ENCODE results near the gene ACKR1.

ACKR1 gene

DNA sequence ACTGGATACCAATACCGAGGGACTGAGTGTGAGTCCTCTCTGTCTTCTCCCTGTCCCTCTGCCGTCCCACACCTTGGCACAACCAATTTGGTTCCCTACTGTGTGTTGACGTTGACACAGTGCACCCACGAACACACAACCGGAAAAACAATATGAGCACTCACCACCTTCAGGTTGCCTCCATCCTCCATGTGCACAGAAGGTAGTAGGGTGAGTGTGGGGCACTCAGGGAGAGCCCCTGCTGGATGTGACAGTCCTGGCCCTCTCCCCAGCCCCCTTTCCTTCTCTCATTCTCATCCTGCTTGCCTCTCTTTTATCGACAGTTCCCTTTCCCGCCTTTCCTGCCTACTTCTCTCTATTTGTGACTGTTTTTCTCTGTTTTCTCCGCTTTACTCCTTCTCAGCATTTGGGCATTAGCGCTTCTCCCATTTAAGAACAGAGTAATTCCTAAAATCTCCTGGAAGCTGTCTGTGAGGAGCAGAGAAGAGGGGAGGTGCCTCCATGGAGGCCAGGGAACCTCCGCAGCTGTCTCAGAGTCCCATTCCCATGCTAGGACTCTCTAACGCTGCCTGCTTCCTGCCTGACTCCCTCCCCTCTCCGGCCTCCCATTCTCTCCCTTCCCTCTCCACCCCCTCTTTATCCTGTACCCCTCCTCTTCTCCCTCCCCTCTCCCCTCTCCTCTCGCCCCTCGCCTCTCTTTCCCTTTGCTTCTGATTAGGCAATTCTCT is 16.9 kb upstream of the ACKR1 start:
- no peak for DNase-seq

DNA sequence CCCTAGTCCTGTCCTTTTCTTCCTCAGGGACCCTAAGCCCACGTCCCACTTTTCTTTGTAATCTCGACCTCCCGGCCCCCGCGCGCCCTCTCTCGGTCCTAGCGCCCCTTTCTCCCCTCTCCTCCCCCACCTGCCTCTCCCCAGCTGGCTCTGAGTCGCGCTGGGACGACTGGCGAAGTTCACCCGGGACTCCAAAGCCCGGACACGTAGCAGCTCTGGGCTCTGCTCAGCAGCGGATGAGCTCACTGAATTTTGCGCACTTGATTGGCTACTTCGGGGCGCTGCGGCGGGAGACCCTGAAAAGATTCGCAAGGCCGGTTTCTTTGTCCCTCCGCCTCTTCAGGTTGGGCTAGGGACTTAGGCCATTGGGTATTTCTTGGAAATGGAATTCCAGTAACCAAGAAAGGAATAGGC is 16.3 kb upstream of the ACKR1 start:
- DNase-seq: no peak

DNA sequence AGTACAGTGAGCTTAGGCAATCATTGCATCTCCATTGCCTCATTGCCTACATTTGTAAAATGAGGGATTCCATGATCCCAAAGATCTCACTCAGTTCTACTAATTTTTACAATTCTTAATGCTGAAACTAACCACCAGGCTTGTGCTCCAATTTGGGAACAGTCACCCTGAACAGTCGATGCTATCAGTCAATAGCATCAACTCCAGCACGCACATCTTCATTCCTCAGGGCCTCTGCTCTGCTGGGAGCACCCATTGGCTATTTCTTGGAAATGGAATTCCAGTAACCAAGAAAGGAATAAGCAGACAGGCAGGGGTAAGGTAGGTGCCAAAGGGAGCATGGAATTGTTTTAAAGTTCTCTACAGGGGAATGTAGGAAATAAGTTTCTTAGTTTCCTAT is 14.2 kb upstream of the ACKR1 start:
- no peak for DNase-seq

DNA sequence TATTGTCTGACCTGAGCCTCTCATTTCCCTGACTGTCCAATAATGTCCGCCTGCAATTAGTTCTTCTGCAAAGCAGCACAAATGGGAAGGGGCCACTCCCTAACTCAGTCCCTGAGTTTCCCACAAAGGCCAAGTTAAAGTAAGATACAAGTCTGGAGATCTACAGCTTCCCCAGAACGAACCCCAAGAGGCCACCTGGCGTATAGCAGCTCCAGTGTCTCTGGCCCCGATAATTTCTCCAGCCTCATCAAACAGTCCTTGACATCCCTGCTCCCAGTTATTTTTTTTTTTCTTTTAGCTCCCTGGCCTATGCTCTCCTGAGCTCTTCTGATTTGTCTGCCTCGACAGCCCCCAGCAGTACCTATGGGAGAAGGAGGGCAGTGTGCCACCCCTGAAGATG is 8.1 kb upstream of the ACKR1 start:
- no peak for DNase-seq

DNA sequence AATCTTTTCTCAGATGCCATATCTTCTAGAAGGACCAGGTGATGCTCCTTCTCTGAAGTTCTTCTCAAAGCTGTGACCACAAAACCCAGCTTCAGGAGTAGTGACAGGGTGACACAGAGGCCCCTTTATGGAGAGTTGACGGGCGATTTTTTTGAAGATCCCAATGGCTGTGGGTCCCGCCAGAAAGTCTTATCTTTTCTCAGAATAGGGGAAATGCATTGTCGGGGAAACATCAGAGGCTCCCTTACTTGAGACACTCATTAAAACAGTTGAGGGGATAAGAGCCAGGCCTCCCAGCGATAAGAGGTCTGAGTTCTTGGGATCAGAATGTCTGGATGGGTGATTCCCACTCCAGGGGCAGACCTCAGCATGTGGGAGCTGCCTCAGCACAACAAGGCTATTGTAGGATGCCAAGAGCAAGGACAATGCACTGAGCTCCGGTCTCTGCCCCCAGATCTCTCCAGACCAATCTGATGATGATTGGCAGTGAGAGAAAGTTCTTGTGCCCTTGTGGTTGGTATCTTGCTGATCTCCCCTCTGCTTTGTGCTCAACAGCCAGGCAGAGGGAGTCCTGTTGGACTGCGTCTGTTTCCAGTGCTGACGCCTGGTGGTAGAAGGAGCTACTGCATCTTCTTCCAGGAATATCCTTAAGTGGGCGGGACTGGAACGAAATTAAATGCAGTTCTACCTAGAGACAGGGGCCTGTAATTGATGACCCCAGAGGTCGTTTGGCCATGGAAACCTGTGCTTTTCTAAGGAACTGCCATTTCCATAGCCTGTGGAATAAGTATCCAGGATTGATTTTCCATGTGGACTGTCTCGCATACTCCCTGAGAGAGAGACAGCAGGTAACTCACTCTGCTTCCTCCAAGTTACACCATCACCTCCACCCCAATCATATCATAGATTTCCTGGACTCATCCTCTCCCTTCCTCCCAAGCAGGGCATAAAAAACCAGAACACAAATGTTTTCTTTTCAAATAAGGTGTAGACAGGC is 6.8 kb upstream of the ACKR1 start:
- peak; percentile 41 for DNase-seq

DNA sequence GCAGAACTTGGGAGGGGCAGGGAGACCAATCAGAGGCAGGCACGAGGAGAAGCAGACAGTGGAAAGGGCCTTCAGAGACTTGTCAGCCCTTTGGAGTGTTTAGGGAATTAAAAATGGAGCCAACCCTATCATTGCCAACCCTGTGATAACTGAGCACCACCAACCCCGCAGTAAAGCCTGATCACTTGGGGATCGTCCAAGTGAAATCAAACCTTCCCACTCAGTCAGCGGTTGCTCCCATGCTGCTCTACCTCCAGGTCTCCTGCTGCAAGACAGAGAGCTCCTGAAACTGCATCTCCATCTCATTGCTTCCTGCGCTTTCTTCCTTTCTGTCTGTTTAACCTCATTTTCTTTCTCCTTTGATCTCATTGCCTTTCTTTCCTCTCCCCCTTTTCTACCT is 4.8 kb upstream of the ACKR1 start:
- DNase-seq: no peak

DNA sequence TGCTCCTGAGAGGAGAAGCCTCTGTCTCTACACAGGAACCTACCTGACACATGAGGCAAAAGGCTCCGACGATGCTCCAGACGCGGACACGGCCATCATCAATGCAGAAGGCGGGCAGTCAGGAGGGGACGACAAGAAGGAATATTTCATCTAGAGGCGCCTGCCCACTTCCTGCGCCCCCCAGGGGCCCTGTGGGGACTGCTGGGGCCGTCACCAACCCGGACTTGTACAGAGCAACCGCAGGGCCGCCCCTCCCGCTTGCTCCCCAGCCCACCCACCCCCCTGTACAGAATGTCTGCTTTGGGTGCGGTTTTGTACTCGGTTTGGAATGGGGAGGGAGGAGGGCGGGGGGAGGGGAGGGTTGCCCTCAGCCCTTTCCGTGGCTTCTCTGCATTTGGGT is 3.9 kb upstream of the ACKR1 start:
- DNase-seq: no peak

DNA sequence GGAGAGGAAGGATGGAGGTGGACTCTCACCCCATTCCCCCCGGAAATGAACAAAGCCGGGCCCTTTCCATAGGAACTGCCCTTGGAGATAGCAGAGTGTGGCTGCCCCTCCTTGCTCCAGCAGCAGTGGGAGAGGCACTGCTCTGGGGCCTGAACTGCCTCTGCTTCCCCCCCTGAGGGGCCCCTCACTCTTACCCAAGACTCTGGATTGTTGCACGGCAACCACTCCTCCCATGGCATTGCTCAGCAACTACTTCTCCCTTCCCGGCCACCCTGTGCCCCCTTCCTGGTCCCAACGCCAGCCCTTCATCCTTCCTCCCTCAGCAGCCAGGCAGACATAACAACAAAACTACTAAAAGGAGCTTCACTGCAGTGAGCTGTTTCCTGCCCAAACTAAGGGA is 3.0 kb upstream of the ACKR1 start:
- DNase-seq: no peak

DNA sequence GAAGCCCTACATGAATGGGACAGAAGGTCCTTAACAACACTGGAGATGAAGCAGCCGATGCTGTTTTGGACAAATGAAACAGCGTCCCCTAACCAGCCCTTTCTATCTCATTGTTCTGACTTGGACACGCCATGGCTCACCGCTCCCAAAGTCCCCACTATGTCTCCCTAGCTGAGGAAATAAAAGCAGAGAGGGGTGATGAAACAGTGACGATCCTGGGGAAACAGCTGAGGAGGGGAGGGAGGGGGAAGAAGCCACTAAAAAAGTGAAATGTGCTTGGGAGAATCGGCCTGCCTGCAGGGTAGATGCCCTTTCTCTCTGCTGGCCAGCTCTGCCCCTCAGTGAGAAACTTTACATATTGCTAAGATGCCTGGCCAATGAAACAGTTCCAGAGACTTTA is 1.1 kb upstream of the ACKR1 start:
- DNase-seq: no peak

DNA sequence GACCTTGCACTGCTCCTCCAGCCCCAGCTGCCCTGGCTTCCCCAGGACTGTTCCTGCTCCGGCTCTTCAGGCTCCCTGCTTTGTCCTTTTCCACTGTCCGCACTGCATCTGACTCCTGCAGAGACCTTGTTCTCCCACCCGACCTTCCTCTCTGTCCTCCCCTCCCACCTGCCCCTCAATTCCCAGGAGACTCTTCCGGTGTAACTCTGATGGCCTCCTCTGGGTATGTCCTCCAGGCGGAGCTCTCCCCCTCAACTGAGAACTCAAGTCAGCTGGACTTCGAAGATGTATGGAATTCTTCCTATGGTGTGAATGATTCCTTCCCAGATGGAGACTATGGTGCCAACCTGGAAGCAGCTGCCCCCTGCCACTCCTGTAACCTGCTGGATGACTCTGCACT is 550 bp downstream of the ACKR1 start:
- no peak for DNase-seq

DNA sequence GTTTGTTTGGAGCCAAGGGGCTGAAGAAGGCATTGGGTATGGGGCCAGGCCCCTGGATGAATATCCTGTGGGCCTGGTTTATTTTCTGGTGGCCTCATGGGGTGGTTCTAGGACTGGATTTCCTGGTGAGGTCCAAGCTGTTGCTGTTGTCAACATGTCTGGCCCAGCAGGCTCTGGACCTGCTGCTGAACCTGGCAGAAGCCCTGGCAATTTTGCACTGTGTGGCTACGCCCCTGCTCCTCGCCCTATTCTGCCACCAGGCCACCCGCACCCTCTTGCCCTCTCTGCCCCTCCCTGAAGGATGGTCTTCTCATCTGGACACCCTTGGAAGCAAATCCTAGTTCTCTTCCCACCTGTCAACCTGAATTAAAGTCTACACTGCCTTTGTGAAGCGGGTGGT is 1.4 kb downstream of the ACKR1 start:
- no peak for DNase-seq

DNA sequence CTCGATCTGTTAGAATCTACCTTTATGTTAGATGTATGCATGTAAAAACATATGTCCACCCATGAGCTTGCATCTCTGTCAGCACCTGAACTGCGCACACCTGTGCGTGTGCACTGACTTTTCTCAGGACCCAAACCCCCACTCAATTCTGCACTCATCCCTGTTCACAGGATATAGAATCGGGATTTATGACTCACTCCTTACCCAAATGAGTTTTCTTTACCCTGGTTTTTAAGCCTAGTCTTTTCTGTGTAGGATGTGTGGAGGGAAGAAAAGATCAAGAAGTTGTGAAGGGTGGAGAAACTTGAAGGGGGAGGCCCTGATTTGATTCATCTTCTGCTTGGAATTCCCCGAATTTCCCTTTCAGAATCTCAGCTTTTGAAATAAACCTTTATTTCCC is 2.4 kb downstream of the ACKR1 start:
- no peak for DNase-seq

DNA sequence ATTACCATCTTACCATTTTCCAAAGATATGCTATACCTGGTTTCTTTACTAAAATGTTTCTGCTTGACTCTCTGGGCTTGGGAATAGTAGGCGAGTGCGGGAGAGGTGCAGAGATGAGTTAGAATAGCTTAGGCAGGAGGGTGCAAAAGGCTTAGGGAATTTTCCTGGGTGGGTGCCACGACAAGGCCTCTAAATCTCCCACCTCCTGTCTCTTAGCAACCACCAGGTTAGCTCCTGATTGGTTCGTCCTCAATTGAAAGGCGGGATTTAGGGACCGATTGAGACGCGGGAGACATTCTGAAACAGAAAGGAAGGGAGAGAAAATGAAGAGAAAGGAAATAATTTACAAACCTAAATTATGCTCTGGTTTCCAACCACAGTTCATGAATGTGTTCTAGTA is 3.1 kb downstream of the ACKR1 start:
- DNase-seq: no peak

DNA sequence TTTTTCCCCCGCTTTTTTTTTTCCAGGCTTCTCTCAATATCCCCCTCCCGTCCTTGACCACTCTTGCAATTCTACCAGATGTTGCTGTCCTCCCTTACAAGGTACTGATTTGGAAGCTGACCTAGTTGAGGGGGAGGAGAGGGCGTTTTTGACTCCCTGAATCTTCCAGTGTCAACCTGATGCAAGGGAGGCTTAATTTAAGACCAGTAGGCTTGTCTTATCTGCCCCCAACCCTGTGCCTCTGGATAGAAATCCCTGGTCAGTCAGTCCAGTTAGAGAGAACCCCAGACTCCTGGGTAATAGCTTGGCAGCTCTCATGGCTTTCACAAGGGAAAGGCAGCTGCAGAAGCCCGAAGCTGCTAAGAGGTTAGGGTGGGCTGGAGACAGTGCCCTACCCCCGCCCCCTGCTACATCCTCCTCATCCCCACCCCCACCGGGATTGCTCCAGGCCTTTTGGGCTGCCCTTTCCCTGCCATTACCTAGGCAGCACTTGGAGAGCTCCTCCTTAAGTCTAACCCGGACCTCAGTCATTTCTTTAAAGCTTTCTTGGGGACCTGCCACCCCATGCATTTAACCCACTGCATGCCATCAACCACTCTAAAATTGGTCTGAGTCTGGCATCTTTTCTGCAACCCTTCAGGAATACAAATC is 3.6 kb downstream of the ACKR1 start:
- no peak for DNase-seq

DNA sequence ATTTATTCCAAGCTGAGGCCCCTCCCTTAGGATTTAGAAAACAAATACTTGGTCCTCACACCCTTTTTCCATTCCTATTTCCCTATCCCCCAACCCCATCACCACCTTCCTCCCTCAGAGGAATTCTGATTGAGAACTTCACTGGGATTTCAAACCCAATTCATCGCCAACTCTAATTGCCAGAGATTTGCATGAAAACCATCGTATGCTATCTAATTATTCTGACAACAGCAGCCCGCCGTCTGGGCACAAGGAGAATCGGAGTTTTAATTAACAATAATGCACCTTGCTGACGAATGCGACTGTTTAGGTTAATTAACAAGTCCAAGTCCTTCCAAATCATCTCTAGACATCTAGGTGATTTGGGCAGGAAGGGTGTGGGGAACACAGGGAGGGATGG is 4.4 kb downstream of the ACKR1 start:
- no peak for DNase-seq

DNA sequence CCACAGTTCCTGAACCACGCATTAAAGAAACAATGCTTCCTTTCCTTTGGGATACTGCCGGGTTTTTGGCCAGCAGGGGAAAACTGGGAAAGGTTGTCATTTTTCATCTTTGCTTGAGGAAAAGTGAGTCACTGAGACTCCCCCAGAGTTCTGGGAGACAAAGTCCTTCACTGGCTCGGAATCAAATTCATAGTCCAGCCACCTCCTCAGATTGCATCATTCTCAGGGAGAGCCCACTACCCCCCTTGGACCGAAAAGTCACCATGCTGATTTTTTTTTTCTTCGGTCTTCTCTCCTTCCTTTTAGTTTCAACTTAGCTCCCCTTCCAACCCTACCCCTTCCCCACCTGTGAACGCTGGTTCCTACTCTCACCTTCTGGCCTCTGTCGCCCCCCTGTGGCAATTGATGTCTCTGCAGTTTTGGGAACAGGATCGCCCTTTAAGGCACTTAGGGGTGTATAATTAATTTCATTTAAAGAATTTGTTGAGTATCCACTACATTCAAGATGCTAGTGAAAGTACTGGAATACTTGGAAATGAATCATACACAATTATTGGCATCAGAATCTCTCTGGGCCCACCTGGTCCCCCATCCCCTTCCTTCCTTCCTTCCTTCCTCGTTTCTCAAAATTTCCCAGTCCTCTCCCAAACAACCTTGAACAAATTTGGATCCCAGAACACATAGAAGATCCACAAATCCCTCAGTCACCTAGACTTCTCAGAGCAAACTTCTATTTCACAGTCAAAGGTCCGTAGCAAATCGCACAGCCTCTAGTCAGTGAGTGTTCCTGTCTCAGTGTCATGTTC is 6.9 kb downstream of the ACKR1 start:
- peak; percentile 12 for DNase-seq

DNA sequence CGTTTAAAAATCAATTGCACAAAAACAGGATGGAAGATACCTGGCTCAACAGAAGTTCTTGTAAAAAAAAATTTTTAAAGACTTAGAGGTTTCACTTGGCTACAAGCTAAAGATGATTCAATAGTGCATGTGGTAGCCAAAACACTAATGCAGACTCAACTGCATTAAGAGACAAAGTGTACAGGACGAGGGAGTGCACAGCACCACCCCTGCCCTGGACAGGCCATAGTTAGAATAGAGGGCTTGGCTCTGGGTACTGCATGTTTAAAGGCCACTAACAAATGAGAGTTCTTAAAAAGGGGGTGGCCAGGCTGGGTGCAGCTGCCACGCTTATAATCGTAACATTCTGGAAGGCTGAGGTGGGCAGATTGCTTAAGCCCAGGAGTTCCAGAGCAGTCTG is 7.9 kb downstream of the ACKR1 start:
- DNase-seq: no peak

DNA sequence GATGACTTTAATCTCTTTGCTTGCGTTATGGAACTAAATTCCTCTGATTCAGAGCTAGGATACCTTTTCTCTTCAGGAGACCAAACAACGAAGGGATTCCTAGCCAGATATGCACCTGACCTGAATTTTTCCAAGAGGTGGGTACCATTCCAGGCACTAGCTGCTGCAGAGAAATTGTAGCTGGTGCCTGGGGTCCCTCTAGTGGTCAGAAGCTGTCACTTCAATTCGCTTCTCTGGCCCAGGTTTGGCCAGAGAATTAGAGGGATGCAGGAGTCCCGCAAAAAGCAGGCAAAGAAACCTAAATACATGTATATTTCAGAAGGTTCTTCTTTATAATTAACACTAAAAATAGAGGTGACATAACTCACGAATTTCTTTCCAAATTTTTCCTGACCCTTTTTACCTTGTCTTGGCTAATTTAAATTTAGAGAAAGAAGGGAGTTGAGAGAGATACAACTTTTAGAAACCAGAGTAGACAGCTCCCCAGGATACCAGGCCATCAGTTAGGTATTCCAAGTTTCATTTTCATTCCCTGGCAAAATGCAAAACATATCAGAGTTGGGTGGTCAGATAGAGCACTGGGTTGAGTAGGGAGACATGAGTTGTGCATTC is 9.6 kb downstream of the ACKR1 start:
- DNase-seq: peak; percentile 14

DNA sequence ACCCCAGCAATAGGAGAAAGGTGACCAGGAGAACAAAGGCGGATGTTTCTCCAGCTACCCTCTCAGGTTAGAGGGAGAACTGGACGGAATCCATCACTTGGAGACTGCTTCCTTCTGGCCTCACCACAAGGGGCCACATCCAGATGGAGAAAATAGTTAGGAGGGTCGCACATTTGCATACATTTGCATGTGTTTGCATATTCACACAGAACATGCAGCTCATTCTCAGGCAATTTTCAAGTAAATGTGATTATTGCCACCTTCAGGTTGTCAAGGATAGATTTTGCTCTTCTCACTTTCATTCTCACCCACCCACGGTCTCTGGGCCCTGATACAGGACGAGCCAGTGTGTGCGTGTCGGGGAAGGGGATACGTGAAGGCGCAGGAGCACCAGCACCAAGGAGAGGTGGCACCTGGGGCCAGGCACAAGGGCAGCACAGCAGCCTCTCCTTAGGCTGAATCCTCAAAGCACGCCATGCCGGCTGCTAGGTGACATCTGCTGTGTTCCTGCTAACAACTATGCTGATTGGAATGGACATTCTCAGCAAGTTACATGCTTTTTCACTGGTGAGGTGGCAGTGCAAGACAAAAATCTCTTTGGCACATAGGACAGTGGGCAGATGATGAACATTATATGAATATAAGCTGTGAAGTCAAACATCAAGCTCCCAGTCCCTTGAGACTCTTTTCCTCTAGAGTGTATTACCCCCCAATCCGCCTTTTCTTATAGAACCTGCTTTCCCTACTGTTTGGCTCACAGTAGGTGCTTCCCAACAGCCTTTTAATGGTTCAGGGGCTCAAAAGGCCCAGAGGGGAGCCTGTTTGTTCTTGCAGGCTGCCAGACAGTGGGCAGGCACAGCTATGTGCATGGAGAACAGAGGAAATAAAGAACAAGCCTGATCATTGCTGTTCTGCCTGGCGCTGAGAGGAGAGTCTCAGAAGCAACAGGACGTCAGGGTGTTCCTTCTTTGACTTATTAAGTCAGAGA is 14.3 kb downstream of the ACKR1 start:
- no peak for DNase-seq

DNA sequence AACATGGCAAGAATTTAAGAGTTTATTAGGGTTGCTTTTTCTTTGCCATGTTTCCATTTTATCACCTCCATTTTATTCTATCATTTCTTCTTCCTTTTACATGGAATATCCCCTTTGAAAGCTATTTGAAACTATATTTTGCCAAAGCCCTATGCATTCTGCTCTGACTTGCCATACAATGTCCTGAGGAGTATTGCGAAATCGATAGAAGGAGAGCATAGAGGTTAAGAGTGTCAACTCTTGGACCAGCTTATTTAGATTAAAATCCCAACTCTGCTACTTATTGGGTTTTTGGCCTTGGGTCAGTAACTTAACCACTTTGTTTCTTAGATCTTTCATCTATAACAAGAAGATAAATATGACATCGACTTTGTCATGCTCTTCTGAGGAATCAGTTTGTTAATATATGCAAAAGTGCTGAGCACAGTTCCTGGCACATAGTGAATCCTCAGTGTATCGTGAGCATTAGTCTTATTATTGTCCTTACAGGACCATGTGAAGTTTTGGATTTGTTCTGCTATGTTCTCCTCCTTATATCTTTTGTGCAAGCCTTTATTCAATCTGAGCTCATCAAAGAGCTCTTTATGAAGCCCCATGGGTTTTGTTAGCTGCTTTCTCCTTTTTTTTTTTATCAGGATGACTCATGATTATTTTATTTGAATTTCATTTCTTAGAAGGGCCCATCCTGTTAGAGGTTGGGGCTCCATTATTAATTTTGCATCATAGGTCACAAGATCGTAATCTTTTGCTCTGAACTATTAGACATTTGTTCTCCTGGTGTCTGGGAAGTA is 17.6 kb downstream of the ACKR1 start:
- DNase-seq: no peak

Measured in NCI-H1694 (cell line).